NB4 (cell line): ENCODE results near the gene CADM3.

Experiments used
- MYC ChIP-seq: IDR thresholded peaks from 2 replicates; pipeline ENCODE4 v1.6.1; 2011; ENCODE audit warnings: low read depth, low read length
- POLR2A ChIP-seq: IDR thresholded peaks from 2 replicates; pipeline ENCODE4 v1.6.1; 2011; ENCODE audit warnings: mild to moderate bottlenecking; ENCODE audit not compliant: insufficient read length; ENCODE audit errors: extremely low read depth
- TF ChIP-seq, protein P1 (sequence below): IDR thresholded peaks from one replicate; pipeline ENCODE4 v1.5.1; 2012; ENCODE audit warnings: low read depth, low read length

DNA sequence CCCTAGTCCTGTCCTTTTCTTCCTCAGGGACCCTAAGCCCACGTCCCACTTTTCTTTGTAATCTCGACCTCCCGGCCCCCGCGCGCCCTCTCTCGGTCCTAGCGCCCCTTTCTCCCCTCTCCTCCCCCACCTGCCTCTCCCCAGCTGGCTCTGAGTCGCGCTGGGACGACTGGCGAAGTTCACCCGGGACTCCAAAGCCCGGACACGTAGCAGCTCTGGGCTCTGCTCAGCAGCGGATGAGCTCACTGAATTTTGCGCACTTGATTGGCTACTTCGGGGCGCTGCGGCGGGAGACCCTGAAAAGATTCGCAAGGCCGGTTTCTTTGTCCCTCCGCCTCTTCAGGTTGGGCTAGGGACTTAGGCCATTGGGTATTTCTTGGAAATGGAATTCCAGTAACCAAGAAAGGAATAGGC, 17.0 kb downstream of the CADM3 start:
- TF ChIP-seq POLR2A (no peak), MYC (no peak)
- TF ChIP-seq, protein P1, sequence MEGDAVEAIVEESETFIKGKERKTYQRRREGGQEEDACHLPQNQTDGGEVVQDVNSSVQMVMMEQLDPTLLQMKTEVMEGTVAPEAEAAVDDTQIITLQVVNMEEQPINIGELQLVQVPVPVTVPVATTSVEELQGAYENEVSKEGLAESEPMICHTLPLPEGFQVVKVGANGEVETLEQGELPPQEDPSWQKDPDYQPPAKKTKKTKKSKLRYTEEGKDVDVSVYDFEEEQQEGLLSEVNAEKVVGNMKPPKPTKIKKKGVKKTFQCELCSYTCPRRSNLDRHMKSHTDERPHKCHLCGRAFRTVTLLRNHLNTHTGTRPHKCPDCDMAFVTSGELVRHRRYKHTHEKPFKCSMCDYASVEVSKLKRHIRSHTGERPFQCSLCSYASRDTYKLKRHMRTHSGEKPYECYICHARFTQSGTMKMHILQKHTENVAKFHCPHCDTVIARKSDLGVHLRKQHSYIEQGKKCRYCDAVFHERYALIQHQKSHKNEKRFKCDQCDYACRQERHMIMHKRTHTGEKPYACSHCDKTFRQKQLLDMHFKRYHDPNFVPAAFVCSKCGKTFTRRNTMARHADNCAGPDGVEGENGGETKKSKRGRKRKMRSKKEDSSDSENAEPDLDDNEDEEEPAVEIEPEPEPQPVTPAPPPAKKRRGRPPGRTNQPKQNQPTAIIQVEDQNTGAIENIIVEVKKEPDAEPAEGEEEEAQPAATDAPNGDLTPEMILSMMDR: no peak
